ENCODE results near the gene HIP1R. TPM values are rescaled to one million over a fixed set of nuclear protein-coding genes. Genes with fewer than 3 reads are reported as not detected.

HIP1R gene
- total and polyA plus RNA-seq, 2 of the 4 experiments (the other 2 are of a cell fraction): 13.8 to 18.5 TPM

- CTCF ChIA-PET: no interaction called here
- TF ChIP-seq SMC3 (IDR thresholded peaks at IDR 0.05; ENCODE audit: low read depth, low read length) (no peak), MAFK (IDR thresholded peaks at IDR 0.05; ENCODE audit: low read depth, low read length) (no peak)
- intact Hi-C loops (cut with micrococcal nuclease): no loop called here
These were observed 35.5 kb upstream of the HIP1R start for GRCh38 chr12:122799641-122800243.

More at GRCh38 chr12:122799641-122800243, 35.5 kb upstream of the HIP1R start:
- no peak overlapping the region for H4K8ac ChIP-seq (ENCODE audit: low read depth in 2 of 2, low read length in 2 of 2)
- no TSS peak for BruUV-seq (replicated peaks)
- no peak overlapping the region for H2AK5ac ChIP-seq (ENCODE audit: low read depth, low read length)
- no peak overlapping the region for H3K4me2 ChIP-seq (ENCODE audit: low read depth, low read length)
- no peak for DNase-seq
- ATAC-seq (ENCODE audit: low read depth): no peak
- no peak overlapping the region for H4K91ac ChIP-seq (ENCODE audit: insufficient read depth, low read depth, low read length)
- H3K9me3 ChIP-seq (ENCODE audit: control insufficient read depth, insufficient read depth, low read length): no peaks in the 10 kb centered on the region
- H4K20me1 ChIP-seq (ENCODE audit: insufficient read depth, low read length): no peaks in the 10 kb centered on the region
- no peak overlapping the region for H2AFZ ChIP-seq (replicated peaks; ENCODE audit: low read length, poor library complexity)
- WGBS, 2 experiments (ENCODE audit: extremely low coverage in 2 of 2, insufficient read length in 1 of 2): 94% methylated on average over 5 of the region's 13 CpGs; no CpG with 5 or more reads in 1 of the 2 experiments
- no peak overlapping the region for H3K27ac ChIP-seq (ENCODE audit: insufficient read depth, low read length)
- no peak overlapping the region for H3K18ac ChIP-seq (ENCODE audit: low read depth, low read length)
- H3K14ac ChIP-seq (replicated peaks; ENCODE audit: low read depth, low read length): no peak overlapping the region
- dilution Hi-C loops (cut with HindIII; ENCODE audit: low sequenced_read_pairs, unreplicated experiment) (no loop called here), in situ Hi-C loops (cut with MboI; ENCODE audit: low sequenced_read_pairs) (no loop called here)
- no peaks in the 10 kb centered on the region for H3K9me1 ChIP-seq (ENCODE audit: insufficient read depth, low read length)
- no peak overlapping the region for H3K56ac ChIP-seq (ENCODE audit: extremely low read depth, insufficient read depth, low read length)
- no peaks in the 10 kb centered on the region for H3K79me1 ChIP-seq (ENCODE audit: low read depth in 1 of 2, low read length in 2 of 2)
- H4K5ac ChIP-seq (ENCODE audit: low read depth, low read length): no peak overlapping the region
- no peak overlapping the region for H3K4me3 ChIP-seq (ENCODE audit: insufficient read depth, low read depth, low read length)
- H3K4ac ChIP-seq (ENCODE audit: low read depth, low read length): no peak overlapping the region
- H2BK120ac ChIP-seq (ENCODE audit: low read depth, low read length): no peak overlapping the region
- no peak overlapping the region for H2BK20ac ChIP-seq (ENCODE audit: low read depth, low read length)
- no peaks in the 10 kb centered on the region for H3K27me3 ChIP-seq (ENCODE audit: control insufficient read depth, insufficient read depth, low read length)
- POLR2A ChIA-PET (ENCODE audit: unreplicated experiment): no interaction called here
- no peak overlapping the region for H2BK15ac ChIP-seq (ENCODE audit: low read depth, low read length)
- no peaks in the 10 kb centered on the region for H3K36me3 ChIP-seq (ENCODE audit: control insufficient read depth, insufficient read depth, low read length)
- no peak overlapping the region for H2BK5ac ChIP-seq (ENCODE audit: low read depth, low read length, poor library complexity, severe bottlenecking)
- H3K23ac ChIP-seq (ENCODE audit: low read depth, low read length): no peak overlapping the region
- no peak overlapping the region for H3K9ac ChIP-seq (ENCODE audit: low read depth, low read length)
- H3K4me1 ChIP-seq (ENCODE audit: control insufficient read depth, insufficient read depth, low read length): no peaks in the 10 kb centered on the region
- H2AK9ac ChIP-seq (replicated peaks; ENCODE audit: low read depth, low read length, poor library complexity): no peak overlapping the region

Data from IMR-90 (cell line).